HS-5 (cell line): ENCODE measurements around the gene PROCR.
"Not testable (repeated sequence)": the region's sequence is repeated elsewhere in the genome, so short reads cannot be mapped to it uniquely, and the experiment has no call there.

Source experiments
- DNase-seq: peaks from one replicate; pipeline ENCODE4 v3.0.0-alpha.2; 2012; ENCODE audit warnings: low read depth

PROCR gene

DNA sequence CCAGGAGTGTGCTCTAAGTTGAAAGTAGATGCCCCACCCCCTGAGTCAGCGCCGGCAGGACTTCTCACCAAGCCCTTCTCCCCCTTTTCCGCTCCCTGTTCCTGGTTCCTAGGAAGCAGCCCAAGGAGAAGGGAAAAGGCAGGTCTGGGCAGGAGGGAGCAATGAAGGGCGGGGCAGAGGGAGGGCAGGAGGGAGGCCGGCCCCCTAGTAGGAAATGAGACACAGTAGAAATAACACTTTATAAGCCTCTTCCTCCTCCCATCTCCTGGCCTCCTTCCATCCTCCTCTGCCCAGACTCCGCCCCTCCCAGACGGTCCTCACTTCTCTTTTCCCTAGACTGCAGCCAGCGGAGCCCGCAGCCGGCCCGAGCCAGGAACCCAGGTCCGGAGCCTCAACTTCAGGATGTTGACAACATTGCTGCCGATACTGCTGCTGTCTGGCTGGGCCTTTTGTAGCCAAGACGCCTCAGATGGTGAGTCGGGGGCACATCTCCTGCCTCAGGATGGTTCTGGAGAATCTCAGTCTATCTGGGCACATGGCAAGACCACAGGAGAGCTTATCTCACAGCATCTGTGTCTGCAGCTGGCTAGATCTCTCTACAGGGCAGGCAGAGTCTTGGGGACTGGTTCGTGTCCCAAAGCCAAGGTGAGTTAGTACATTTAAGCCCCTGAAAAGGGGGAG is at the start of gene PROCR:
PROCR (plus strand) TSS at position 320 of the 681 bp plus-strand sequence; CDS start at position 403, 83 bp downstream.
- peak; percentile 92 for DNase-seq

DNA sequence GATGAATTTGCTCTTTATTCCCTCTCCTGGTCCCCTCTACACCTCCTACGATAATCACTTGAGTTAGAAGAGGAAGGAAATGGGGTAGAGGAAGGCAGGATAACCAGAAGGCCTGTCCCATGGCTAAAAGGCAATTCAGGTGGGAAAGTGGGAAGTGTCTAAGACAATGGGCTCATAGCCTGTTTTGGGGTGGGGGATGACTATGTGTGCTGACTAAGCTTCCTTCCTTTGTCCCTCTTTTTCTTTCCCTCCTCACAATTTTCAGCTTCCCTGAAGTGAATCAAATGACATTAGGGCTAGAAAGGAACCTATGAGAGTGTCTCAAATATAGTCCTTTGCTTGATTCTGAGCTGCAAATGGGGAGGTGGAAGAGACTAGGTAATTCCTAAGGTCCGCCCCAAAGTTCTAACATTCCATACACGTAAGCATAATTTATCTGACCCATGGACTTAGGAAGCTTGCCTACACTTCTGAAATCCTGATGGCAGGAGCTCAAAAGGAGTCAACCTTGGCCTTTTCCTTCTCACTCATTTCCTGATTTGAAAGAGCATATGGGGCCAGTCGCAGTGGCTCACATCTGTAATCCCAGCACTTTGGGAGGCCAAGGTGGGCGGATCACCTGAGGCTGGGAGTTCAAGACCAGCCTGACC is 49.0 kb upstream of the PROCR start:
- no peak for DNase-seq

DNA sequence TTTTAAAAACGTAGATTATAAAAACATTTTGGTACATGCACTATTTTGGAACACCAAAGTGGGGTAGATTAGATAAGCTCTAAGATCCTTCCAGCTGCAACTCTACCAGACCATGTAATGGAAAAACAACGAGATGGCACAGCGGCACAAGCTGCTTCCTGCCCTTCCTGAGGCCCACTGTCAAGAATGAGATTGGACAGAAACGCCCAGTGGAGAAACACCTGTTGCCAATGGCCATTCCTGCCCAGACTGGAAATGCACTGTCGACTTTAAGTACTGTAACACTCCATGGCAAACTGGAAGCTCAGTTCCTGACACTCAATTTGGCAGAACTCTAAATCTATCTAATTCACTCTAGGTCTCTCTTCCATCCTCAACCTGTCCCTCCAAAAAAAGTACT is 46.1 kb upstream of the PROCR start:
- no peak for DNase-seq

DNA sequence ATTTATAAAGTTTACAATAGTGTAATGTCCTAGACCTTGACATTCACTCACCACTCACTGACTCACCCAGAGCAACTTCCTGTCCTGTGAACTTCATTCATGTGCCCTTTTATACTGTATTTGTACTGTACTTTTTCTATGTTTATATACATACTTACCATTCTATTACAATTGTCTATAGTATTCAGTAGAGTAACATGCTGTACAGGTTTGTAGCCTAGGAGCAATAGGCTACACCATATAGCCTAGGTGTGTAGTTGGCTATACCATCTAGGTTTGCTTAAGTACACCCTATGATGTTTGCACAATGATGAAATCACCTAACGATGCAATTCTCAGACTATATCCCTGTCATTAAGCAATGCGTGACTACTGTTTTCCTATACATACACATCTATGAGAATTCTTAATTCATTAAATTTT is 42.2 kb upstream of the PROCR start:
- no peak for DNase-seq

DNA sequence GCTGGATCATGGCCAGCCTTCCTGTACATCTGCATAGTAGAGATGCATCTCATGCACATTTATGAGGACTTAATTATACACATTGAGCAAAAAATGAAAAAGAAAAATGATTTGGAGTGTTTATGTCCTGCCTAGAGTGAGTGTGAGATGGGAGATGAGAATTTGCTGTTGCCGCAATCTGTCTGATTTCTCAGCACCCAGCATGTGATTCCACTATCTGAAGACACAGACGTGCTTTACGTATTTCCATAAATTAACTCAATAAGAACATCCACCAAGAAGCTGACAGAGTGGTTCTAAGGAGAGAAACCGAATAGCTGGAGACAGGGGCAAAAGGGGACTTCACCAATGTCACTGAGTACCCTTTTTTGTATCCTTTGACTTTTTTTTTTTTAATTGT is 39.9 kb upstream of the PROCR start:
- no peak for DNase-seq

DNA sequence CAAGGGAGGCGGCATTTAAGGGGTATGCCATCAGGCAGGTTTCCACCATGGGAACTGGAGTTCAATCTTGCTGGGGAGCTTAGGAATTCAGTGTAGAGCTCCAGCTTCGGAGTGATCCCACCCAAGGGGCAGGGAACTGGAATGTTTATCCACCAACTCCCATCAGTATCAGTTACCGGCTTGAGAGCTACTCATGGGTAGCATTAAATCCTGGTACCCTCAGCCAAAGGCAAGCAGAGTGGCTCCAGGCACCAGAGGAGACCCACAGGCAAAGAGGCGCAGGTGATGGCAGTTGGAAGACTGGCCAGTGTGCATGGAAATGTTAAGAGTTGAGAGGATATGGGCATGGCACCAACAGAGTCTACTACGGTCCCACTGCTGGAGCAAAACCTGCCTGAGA is 38.8 kb upstream of the PROCR start:
- no peak for DNase-seq

DNA sequence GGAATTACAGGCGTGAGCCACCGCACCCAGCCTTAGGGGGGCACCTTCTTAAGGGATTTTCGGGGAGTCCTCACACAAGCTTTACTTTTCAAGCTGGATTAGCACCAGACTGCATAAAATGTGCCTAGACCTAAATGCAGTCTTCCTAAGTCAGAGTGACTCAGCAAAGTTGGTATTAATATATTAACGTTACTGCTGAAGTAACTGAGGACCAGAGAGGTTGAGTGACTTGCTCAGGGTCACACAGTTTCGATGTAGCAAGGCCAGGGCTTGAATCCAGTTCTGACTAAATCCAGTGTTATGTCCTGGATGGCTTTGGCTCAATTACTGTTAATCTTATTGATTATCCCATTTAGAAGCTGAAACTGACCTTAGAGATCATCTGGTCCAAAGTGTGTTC is 38.1 kb upstream of the PROCR start:
- no peak for DNase-seq

DNA sequence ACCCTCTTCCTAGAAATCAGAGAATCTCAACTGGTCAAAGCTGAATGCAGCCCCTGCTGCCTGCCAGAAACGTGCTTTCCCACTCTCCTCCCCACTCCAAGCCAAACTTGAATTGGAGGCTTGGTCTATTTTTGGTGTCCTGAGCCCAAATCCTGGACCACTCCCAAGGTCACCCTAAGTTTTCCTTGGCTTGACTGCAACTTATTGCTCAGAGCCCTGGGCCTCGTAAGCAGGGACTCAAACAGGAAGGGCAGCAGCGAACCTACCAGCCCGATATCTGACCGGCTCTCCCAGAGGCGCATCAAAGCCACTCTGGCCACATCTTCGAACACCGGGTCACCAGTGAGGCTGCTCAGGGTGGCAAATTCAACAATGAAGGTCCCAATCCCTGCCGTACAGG is 37.4 kb upstream of the PROCR start:
- DNase-seq = no peak

DNA sequence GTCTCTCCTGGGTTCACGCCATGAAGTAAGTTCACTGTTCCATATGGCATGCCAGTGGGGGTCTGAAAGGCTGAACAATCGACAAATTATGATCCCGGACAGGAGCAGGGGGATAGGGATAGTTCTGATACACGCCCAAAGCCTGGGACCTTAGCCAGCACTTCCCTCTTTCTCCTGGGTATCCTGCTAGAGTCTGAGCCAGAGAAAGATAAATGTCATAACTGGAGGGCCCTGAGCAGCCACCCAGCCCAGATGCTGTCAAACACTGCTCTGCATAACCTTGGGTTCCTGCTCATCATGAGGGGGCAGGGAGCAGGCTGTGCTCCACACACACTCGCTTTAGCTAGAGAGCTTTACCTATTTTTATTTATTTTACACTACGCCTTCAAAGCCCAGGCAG is 37.0 kb upstream of the PROCR start:
- DNase-seq = no peak

DNA sequence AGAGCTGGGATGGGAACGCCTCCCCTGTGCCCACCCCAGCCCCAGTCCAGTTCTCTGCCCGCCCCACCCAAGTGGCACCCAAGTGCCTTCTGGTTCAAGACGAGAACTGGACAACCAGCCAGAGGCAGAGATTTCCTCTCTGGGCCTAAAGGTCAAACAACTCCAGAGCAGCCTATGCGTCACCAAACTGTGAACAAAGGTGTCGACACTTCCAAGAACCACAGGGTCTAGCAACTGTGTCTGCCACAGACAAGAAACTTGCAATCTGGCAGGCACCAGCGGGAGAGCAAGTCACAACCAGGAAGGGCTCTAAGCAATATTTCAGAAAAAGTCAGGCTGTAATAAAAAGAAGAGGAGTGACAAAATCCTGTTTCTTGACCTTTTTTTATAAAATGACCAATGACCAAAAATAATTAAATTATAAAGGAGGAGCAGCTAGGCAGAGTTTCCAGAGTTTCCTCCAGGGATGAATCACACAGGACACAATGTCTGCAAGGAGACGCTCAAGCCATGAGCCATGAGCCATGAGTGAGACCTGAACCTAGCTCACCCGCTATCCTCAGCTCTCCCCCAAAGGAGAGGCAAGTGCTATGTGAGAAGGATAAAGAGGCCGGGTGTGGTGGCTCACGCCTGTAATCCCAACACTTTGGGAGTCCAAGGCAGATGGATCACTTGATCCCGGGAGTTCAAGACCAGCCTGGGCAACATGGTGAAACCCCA is 35.8 kb upstream of the PROCR start:
- no peak for DNase-seq

DNA sequence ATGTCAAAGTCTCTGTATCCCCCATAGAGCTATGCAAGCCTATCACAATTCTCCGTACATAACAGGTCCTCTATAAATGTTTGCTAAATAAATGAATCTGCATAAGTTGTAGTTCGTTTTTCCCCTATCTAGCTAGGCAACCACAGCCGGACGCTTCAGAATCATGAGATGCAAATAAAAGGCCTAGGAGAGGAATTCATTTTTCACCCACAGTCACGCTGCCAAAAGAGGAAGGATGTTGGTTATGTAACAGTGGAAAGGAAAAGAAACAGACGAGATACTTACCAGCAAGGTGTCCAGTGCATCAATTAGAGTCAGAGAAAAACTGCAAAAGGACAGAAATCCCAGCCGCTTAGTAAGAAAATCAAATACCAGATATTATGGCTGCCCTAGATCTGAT is 27.2 kb upstream of the PROCR start:
- DNase-seq = no peak

DNA sequence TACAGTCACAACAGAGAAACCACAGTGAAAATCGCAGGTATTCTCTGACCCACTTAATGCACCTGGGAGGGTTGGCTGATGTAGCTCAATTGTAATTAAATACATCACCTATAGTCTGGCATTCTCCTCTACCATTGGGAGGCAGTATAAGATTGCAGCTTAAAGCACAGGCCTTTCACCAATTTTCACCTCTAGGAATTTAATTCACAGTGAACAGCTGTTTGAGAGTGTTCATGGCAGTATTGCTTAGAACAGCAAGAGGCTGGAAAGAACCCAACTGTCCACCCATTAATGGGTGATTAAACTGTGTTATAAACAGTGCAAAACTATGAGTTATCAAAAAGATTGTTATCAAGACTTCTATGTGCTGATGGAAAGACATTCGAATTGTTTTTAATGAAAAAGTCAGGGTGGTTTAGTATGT is 26.7 kb upstream of the PROCR start:
- no peak for DNase-seq

DNA sequence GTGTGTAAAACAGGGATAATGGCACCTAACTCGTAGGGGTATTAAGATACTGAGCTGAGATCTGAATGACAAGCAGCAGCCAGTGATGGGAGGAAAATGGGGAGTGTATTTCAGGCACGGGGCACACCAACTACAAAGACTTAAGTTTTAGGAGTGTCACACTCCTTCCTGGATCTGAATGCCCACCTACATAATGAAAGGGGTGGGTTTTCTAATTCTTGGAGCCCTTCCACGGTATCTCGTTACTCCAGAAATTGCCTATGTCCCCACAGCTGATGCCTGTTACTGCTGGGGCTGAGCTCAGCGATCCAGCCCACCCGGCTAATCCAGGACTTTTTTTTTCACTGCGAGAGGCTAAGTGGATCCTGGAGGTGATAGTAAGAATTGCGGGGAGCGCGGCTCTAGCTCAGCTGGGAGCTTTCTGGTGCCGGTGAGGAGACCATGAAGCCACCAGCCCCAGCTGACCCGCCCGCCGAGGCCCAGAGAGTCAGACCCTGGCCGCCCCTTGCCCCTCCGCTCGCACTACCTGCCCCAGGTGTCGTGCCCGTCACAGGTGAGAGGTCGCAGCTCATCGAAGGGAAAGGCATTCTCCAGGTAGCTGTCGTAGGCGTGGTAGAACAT is 25.5 kb upstream of the PROCR start:
- DNase-seq = no peak

DNA sequence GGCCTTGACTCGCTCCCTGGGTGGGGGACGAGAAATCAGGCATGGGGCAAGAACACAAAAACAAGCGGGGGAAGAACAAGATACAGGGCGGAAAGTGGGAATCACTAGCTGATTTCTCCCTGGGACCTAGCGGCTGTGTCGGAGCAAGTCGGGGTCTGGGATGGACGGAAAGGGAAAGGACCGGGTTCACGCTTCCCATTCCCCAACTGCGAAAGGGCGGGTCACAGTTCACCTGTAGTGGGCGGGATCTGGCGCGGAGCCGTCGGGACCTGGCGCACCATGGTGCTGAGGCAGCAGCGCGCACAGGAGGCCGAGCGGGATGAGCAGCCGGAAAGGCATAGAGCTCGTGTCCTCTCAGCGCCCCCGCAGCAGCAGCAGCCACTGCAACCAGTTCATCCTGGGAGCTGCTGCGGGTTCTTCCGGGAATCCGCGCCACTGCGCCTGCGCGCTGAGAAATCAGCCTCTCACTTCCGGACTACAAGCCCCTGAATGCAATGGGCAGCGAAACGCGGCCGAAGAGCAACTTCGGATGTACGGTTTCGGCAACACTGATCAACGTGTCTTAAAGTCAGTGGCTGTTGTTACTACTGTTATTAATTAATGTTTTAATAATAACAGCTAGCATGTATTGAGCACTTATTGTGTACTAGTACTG is 24.8 kb upstream of the PROCR start, which contains the start of gene EDEM2:
EDEM2 (minus strand) TSS at position 417 of the 655 bp plus-strand sequence; CDS start at position 339, 78 bp downstream.
- peak; percentile 84 for DNase-seq

DNA sequence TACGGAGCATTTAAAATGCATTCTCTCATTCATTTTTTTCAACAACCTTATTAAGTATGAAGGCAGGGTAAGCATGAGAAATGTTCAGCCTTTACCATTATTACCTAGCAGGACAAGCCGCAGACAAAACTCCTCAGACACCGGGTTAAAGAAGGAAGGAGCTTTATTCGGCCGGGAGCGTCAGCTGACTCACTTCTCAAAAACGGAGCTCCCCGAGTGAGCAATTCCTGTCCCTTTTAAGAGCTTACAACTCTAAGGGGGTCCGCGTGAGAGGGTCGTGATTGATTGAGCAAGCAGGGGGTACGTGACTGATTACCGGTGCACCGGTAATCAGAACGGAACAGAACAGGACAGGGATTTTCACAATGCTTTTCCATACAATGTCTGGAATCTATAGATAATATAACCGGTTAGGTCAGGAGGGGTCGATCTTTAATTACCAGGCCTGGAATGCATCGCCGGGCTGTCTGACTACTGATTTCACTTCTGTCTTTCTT is 24.2 kb upstream of the PROCR start:
- not testable (repeated sequence) for DNase-seq

DNA sequence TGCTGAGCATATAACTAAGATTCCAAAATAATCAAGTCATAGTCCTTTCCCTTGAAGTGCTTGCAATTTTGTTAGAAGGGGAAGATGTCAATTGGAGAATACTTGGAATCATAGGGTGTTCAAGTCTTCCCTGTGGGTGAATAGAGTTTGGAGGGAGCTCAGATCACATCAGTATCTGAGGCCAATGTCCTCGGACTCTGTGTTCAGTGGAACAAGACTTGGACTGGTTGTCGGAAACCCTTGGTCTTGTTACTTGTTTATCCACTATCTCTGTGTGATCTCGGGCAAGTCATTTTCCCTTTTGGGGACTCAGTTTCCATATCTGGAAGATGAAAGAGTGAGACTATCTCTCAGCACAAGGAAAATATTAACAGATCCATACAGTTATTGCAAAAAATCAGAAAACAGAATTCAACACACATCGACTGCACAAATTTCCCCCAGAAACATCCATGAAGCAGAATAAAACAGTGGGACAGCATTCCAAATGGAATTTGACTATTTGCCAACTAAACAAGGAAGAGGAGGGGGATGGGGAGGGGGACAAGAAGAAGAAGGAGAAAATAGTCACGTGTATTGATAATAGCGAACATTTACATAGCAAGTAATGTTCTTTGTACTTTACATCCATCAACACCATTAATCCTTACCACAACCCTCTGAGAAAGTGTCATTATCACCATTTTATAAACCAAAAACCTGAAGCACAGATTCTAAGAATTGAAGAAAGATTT is 20.9 kb upstream of the PROCR start:
- no peak for DNase-seq

DNA sequence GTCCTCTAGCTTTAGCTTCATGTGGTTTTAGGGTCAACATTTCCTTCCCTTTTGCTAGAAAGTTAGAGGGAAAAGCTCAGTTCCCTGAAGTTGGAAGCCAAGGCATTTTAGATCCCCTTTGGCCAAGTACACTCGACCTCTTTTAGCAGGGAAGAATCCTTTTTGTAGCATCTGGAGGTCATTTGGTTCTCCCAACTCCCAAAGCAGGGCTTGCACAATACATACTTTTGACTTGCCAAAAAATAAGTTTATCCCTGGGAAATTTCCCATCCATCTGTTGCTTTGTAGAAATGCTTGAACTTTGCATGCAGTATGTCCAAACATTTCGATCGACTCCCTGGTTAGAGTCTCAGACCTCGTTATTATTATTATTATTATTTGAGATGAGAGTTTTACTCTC is 20.1 kb upstream of the PROCR start:
- no peak for DNase-seq

DNA sequence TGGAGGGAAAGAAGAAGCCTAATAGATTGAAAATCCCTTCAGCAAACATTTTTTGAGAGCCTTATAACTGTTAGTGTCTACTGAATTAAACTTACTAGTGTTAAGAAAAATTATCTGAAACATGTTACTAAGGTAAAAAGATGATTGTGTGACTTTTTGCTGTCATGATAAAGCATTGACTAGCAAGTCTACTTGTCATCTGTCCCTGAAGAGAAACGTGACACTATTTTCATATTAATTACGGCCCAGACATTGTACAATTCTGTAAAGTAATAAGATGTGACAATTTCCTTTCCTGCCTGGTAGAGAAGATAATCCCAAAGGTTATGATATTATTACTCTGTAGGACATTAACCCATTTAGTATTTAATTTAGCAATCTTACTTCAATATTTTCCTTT is 15.9 kb upstream of the PROCR start:
- DNase-seq = no peak

DNA sequence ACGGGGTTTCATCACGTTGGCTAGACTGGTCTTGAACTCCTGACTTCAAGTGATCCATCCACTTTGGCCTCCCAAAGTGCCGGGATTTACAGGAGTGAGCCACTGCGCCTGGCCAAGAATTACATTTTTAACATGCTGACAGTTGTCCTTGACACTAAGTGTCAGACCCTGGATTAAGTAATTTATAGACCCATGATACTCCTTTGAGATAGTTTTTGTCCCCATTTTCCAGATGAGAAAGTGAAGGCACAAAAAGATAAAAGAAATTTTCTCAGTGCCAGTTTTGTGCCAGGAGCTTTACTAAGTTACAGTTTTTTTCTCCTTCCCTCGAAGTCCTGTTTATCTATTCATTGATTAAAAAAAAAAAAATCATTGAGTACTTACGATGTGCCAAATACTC is 14.9 kb upstream of the PROCR start:
- no peak for DNase-seq

DNA sequence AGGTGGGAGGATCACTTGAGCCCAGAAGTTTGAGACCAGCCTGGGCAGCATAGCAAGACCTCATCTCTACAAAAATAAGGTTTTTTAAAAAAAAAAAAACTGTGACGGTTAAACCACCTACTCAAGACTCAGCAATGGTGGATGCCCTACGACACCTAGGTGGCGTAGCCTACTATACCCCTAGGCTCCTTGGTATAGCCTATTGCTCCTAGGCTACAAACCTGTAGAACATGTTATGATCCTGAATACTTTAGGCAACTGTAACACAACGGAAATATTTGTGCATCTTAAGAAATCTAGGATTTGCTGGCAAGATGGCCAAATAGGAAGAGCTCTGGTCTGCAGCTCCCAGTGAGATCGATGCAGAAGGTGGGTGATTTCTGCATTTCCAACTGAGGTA is 11.5 kb upstream of the PROCR start:
- DNase-seq = not testable (repeated sequence)

DNA sequence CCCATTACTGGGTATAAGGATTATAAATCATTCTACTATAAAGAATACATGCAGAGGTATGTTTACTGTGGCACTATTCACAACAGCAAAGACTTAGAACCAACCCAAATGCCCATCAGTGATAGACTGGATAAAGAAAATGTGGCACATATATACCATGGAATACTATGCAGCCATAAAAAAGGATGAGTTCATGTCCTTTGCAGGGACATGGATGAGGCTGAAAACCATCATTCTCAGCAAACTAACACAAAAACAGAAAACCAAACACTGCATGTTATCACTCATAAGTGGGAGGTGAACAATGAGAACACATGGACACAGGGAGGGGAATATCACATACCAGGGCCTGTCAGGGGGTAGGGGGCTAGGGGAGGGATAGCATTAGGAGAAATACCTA is 7.3 kb upstream of the PROCR start:
- DNase-seq = not testable (repeated sequence)
